Astrocyte (in vitro differentiated cells and primary cell): ENCODE results near the gene FBXL16. TPM values are rescaled to one million over a fixed set of nuclear protein-coding genes. Genes with fewer than 3 reads are reported as not detected.
A peak's percentile ranks its signal among the peaks of the same experiment; 100 is the strongest.

Experiments
- DNase-seq: peaks from one replicate; pipeline ENCODE4 v3.0.0-alpha.2; 2010; ENCODE audit warnings: low read depth
- FAIRE-seq: peaks from 2 replicates; lab custom pipeline; 2011; peaks lifted over from hg19 to GRCh38; lab: Jason Lieb, UNC
- H2AFZ ChIP-seq: 2 replicates; pipeline ENCODE4 v1.6.0; 2012; ENCODE audit warnings: low read depth, low read length, inconsistent platforms
- H3K27ac ChIP-seq: 2 replicates; pipeline ENCODE4 v1.5.1; 2011; ENCODE audit warnings: low read depth, low read length, inconsistent platforms
- H3K27me3 ChIP-seq: 2 replicates; pipeline ENCODE4 v1.6.0; 2011; ENCODE audit warnings: low read length, inconsistent platforms; ENCODE audit not compliant: insufficient read depth
- H3K36me3 ChIP-seq: 2 replicates; pipeline ENCODE4 v1.5.1; 2011; ENCODE audit warnings: low read length, inconsistent platforms; ENCODE audit not compliant: insufficient read depth
- H3K4me1 ChIP-seq: 2 replicates; pipeline ENCODE4 v1.5.1; 2011; ENCODE audit warnings: low read length, inconsistent platforms; ENCODE audit not compliant: insufficient read depth
- H3K4me2 ChIP-seq: 2 replicates; pipeline ENCODE4 v1.6.0; 2012; ENCODE audit warnings: low read length, inconsistent platforms
- H3K4me3 ChIP-seq: 2 replicates; pipeline ENCODE4 v1.5.1; 2011; ENCODE audit warnings: low read depth, mild to moderate bottlenecking, low read length, inconsistent platforms; ENCODE audit not compliant: insufficient read depth
- H3K79me2 ChIP-seq: 2 replicates; pipeline ENCODE4 v1.6.0; 2012; ENCODE audit warnings: mild to moderate bottlenecking, low read length, inconsistent platforms; ENCODE audit not compliant: insufficient read depth
- H3K9ac ChIP-seq: 2 replicates; pipeline ENCODE4 v1.6.0; 2012; ENCODE audit warnings: mild to moderate bottlenecking, low read length, inconsistent platforms
- H3K9me3 ChIP-seq: 2 replicates; pipeline ENCODE4 v1.5.1; 2012; ENCODE audit warnings: low read depth, mild to moderate bottlenecking, low read length, inconsistent platforms; ENCODE audit not compliant: insufficient read depth
- H4K20me1 ChIP-seq: 2 replicates; pipeline ENCODE4 v1.6.0; 2012; ENCODE audit warnings: low read length, inconsistent platforms; ENCODE audit not compliant: insufficient read depth
- H3K27ac Mint-ChIP-seq: one replicate; pipeline ENCODE4 v1.8.0; 2021; ENCODE audit warnings: mild to moderate bottlenecking, mixed read lengths; ENCODE audit not compliant: unreplicated experiment
- H3K27me3 Mint-ChIP-seq: one replicate; pipeline ENCODE4 v1.8.0; 2021; ENCODE audit warnings: low read depth, mixed read lengths; ENCODE audit not compliant: unreplicated experiment
- H3K36me3 Mint-ChIP-seq: one replicate; pipeline ENCODE4 v1.8.0; 2021; ENCODE audit warnings: low read depth, mixed read lengths; ENCODE audit not compliant: unreplicated experiment
- H3K4me1 Mint-ChIP-seq: one replicate; pipeline ENCODE4 v1.8.0; 2021; ENCODE audit warnings: low read depth, mixed read lengths; ENCODE audit not compliant: unreplicated experiment
- H3K4me3 Mint-ChIP-seq: one replicate; pipeline ENCODE4 v1.8.0; 2021; ENCODE audit warnings: mild to moderate bottlenecking, moderate library complexity, mixed read lengths; ENCODE audit not compliant: unreplicated experiment
- H3K9me3 Mint-ChIP-seq: one replicate; pipeline ENCODE4 v1.8.0; 2021; ENCODE audit warnings: mild to moderate bottlenecking, mixed read lengths; ENCODE audit not compliant: unreplicated experiment
- CTCF ChIP-seq: IDR thresholded peaks from 2 replicates; pipeline ENCODE4 v1.5.1; 2011; ENCODE audit warnings: low read depth, mild to moderate bottlenecking, inconsistent platforms, low read length, moderate library complexity; ENCODE audit not compliant: insufficient read depth
- EZH2 ChIP-seq: IDR thresholded peaks from 2 replicates; pipeline ENCODE4 v1.6.1; 2012; ENCODE audit warnings: mild to moderate bottlenecking, low read length, inconsistent platforms; ENCODE audit not compliant: insufficient read depth
- total RNA-seq: library from RNA; stranded (reverse); gene quantifications from 2 replicates; pipeline ENCODE4 v1.2.1, GENCODE V29; 2021

The FBXL16 gene
- total RNA-seq, 1 donor from 2014 or later: 5.2 TPM

GRCh38 chr16:704047-704446 lies 1.6 kb downstream of the FBXL16 start:
- no peak for FAIRE-seq
- Mint-ChIP-seq H3K4me1 (no peaks in the 10 kb centered on the region), H3K4me3 (no peak overlapping the region), H3K9me3 (peaks cover 5% of the 10 kb centered on the region), H3K36me3 (no peaks in the 10 kb centered on the region), H3K27ac (no peak overlapping the region), H3K27me3 (peaks cover 49% of the 10 kb centered on the region)
- H3K79me2 ChIP-seq: no peaks in the 10 kb centered on the region
- H3K4me2 ChIP-seq: no peak overlapping the region
- H4K20me1 ChIP-seq: peaks cover 30% of the 10 kb centered on the region
- H3K9ac ChIP-seq: no peak overlapping the region
- H3K36me3 ChIP-seq: no peaks in the 10 kb centered on the region
- H3K27me3 ChIP-seq: peaks cover 43% of the 10 kb centered on the region
- H3K4me3 ChIP-seq: no peak overlapping the region
- no peak for DNase-seq
- no peak overlapping the region for H3K27ac ChIP-seq
- no peaks in the 10 kb centered on the region for H3K9me3 ChIP-seq
- peaks cover 2% of the 10 kb centered on the region for H3K4me1 ChIP-seq
- no peak overlapping the region for H2AFZ ChIP-seq
- TF ChIP-seq CTCF (no peak), EZH2 (no peak)

- Histone ChIP-seq H3K27me3 (peaks cover 41% of the 10 kb centered on the region), H3K9me3 (no peaks in the 10 kb centered on the region), H2AFZ (no peak overlapping the region), H3K27ac (no peak overlapping the region), H4K20me1 (peaks cover 28% of the 10 kb centered on the region), H3K36me3 (no peaks in the 10 kb centered on the region), H3K4me1 (peaks cover 2% of the 10 kb centered on the region), H3K9ac (no peak overlapping the region), H3K4me3 (no peak overlapping the region), H3K79me2 (no peaks in the 10 kb centered on the region), H3K4me2 (no peak overlapping the region)
- FAIRE-seq: no peak
- peaks cover 5% of the 10 kb centered on the region for H3K9me3 Mint-ChIP-seq
- no peaks in the 10 kb centered on the region for H3K36me3 Mint-ChIP-seq
- TF ChIP-seq EZH2 (no peak), CTCF (no peak)
- peaks cover 49% of the 10 kb centered on the region for H3K27me3 Mint-ChIP-seq
- DNase-seq: no peak
- no peak overlapping the region for H3K4me3 Mint-ChIP-seq
- no peaks in the 10 kb centered on the region for H3K4me1 Mint-ChIP-seq
- H3K27ac Mint-ChIP-seq: no peak overlapping the region
These were observed 2.2 kb downstream of the FBXL16 start for GRCh38 chr16:703406-703805.

- no peak for FAIRE-seq
- Histone ChIP-seq H3K79me2 (no peaks in the 10 kb centered on the region), H3K9me3 (no peaks in the 10 kb centered on the region), H3K9ac (no peak overlapping the region), H2AFZ (no peak overlapping the region), H3K4me2 (no peak overlapping the region), H3K36me3 (no peaks in the 10 kb centered on the region), H3K4me3 (no peak overlapping the region), H4K20me1 (peaks cover 28% of the 10 kb centered on the region), H3K27ac (no peak overlapping the region), H3K4me1 (peaks cover 2% of the 10 kb centered on the region), H3K27me3 (peaks cover 38% of the 10 kb centered on the region)
- Mint-ChIP-seq H3K27ac (peak overlapping the region; percentile 38), H3K4me1 (no peaks in the 10 kb centered on the region), H3K27me3 (peaks cover 49% of the 10 kb centered on the region), H3K9me3 (peaks cover 2% of the 10 kb centered on the region), H3K4me3 (no peak overlapping the region), H3K36me3 (no peaks in the 10 kb centered on the region)
- DNase-seq: no peak
- no peak for TF ChIP-seq EZH2
- no peak for TF ChIP-seq CTCF
These were observed 3.3 kb downstream of the FBXL16 start for GRCh38 chr16:702341-702740.
